Trophoblast cell (in vitro differentiated cells and primary cell): ENCODE data around the gene PHF14. TPM values are rescaled to one million over a fixed set of nuclear protein-coding genes. Genes with fewer than 3 reads are reported as not detected.
A peak's percentile ranks its signal among the peaks of the same experiment; 100 is the strongest.
"Not testable (repeated sequence)": the region's sequence is repeated elsewhere in the genome, so short reads cannot be mapped to it uniquely, and the experiment has no call there.

ENCODE experiments used
- DNase-seq, 2 donors: peaks; one replicate each; pipeline ENCODE4 v3.0.0-alpha.2; 2016
- H2AFZ ChIP-seq: 2 replicates; pipeline ENCODE4 v1.6.1; 2013; ENCODE audit warnings: low read length, moderate library complexity, mild to moderate bottlenecking; ENCODE audit not compliant: insufficient read depth, poor library complexity
- H2AK5ac ChIP-seq: 2 replicates; pipeline ENCODE4 v1.6.1; 2013; ENCODE audit warnings: mild to moderate bottlenecking, low read length
- H2BK120ac ChIP-seq: 2 replicates; pipeline ENCODE4 v1.6.1; 2013; ENCODE audit warnings: low read length, mild to moderate bottlenecking, moderate library complexity; ENCODE audit not compliant: insufficient read depth, poor library complexity
- H2BK12ac ChIP-seq: 2 replicates; pipeline ENCODE4 v1.6.1; 2013; ENCODE audit warnings: mild to moderate bottlenecking, low read length, moderate library complexity
- H2BK5ac ChIP-seq: 2 replicates; pipeline ENCODE4 v1.6.1; 2013; ENCODE audit warnings: low read length, low read depth, moderate library complexity, mild to moderate bottlenecking; ENCODE audit not compliant: poor library complexity
- H3K14ac ChIP-seq: 2 replicates; pipeline ENCODE4 v1.6.1; 2013; ENCODE audit warnings: mild to moderate bottlenecking, low read length
- H3K18ac ChIP-seq: 2 replicates; pipeline ENCODE4 v1.6.1; 2013; ENCODE audit warnings: mild to moderate bottlenecking, low read length
- H3K23ac ChIP-seq: 2 replicates; pipeline ENCODE4 v1.6.1; 2013; ENCODE audit warnings: low read length
- H3K27ac ChIP-seq: 2 replicates; pipeline ENCODE4 v1.5.1; 2013; ENCODE audit warnings: low read depth, mild to moderate bottlenecking, inconsistent platforms, low read length, moderate library complexity
- H3K27me3 ChIP-seq: 2 replicates; pipeline ENCODE4 v1.6.1; 2013; ENCODE audit warnings: inconsistent platforms, mild to moderate bottlenecking, low read length, moderate library complexity; ENCODE audit not compliant: insufficient read depth
- H3K36me3 ChIP-seq, 2 experiments: 1 replicate in 1 of 2; 2 replicates in 1 of 2; pipeline ENCODE4 v1.6.1; 2013; ENCODE audit warnings: low read length in 2 of 2, mild to moderate bottlenecking in 2 of 2, moderate library complexity in 1 of 2; ENCODE audit not compliant: insufficient read depth in 2 of 2, control insufficient read depth in 1 of 2
- H3K4ac ChIP-seq: 2 replicates; pipeline ENCODE4 v1.6.1; 2013; ENCODE audit warnings: low read depth, mild to moderate bottlenecking, low read length, moderate library complexity
- H3K4me1 ChIP-seq, 2 experiments: 1 replicate in 1 of 2; 2 replicates in 1 of 2; pipeline ENCODE4 v1.6.1; 2013; ENCODE audit warnings: low read length in 2 of 2, mild to moderate bottlenecking in 2 of 2, moderate library complexity in 1 of 2; ENCODE audit not compliant: insufficient read depth in 2 of 2, control insufficient read depth in 1 of 2
- H3K4me2 ChIP-seq: 2 replicates; pipeline ENCODE4 v1.6.1; 2013; ENCODE audit warnings: inconsistent platforms, mild to moderate bottlenecking, low read length, moderate library complexity
- H3K4me3 ChIP-seq: 2 replicates; pipeline ENCODE4 v1.5.1; 2013; ENCODE audit warnings: mild to moderate bottlenecking, low read depth, low read length, inconsistent platforms
- H3K79me1 ChIP-seq: one replicate; pipeline ENCODE4 v1.6.1; 2013; ENCODE audit warnings: low read length
- H3K79me2 ChIP-seq: 2 replicates; pipeline ENCODE4 v1.6.1; 2013; ENCODE audit warnings: low read length, mild to moderate bottlenecking; ENCODE audit not compliant: control insufficient read depth, insufficient read depth, poor library complexity
- H3K9ac ChIP-seq: 2 replicates; pipeline ENCODE4 v1.6.1; 2013; ENCODE audit warnings: mild to moderate bottlenecking, low read length
- H3K9me3 ChIP-seq: 2 replicates; pipeline ENCODE4 v1.6.1; 2013; ENCODE audit warnings: low read depth, mild to moderate bottlenecking, control low read depth, inconsistent platforms, low read length; ENCODE audit not compliant: insufficient read depth
- H4K12ac ChIP-seq: 2 replicates; pipeline ENCODE4 v1.6.1; 2013; ENCODE audit warnings: low read depth, mild to moderate bottlenecking, low read length, moderate library complexity
- H4K8ac ChIP-seq: 2 replicates; pipeline ENCODE4 v1.6.1; 2013; ENCODE audit warnings: low read depth, mild to moderate bottlenecking, low read length, moderate library complexity
- H4K91ac ChIP-seq: one replicate; pipeline ENCODE4 v1.6.1; 2013; ENCODE audit warnings: low read depth, mild to moderate bottlenecking, low read length, moderate library complexity
- WGBS: extraction: QIAGEN DNeasy Blood & Tissue Kit; methylation state at CpG from one replicate; pipeline ENCODE4 v1.1.7; 2013; ENCODE audit warnings: missing lambda C conversion rate; ENCODE audit not compliant: insufficient read length, insufficient coverage; ENCODE audit errors: extremely low coverage; 5-methylcytosine and 5-hydroxymethylcytosine counted together
- polyA plus RNA-seq: library from polyadenylated mRNA; stranded (reverse); fragments of 200-250 nt; gene quantifications from 2 replicates; pipeline ENCODE4 v1.2.3, GENCODE V29; 2013

PHF14 gene, protein sequence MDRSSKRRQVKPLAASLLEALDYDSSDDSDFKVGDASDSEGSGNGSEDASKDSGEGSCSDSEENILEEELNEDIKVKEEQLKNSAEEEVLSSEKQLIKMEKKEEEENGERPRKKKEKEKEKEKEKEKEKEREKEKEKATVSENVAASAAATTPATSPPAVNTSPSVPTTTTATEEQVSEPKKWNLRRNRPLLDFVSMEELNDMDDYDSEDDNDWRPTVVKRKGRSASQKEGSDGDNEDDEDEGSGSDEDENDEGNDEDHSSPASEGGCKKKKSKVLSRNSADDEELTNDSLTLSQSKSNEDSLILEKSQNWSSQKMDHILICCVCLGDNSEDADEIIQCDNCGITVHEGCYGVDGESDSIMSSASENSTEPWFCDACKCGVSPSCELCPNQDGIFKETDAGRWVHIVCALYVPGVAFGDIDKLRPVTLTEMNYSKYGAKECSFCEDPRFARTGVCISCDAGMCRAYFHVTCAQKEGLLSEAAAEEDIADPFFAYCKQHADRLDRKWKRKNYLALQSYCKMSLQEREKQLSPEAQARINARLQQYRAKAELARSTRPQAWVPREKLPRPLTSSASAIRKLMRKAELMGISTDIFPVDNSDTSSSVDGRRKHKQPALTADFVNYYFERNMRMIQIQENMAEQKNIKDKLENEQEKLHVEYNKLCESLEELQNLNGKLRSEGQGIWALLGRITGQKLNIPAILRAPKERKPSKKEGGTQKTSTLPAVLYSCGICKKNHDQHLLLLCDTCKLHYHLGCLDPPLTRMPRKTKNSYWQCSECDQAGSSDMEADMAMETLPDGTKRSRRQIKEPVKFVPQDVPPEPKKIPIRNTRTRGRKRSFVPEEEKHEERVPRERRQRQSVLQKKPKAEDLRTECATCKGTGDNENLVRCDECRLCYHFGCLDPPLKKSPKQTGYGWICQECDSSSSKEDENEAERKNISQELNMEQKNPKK
- 33.5 and 36.2 TPM in 2 replicates for polyA plus RNA-seq

- H3K79me1 ChIP-seq = peaks cover 6% of the 10 kb centered on the region
- no peaks in the 10 kb centered on the region for H3K9me3 ChIP-seq
- H2BK120ac ChIP-seq = peak within 1 kb of the TSS; percentile 36
- peak; percentile 98 to 99 for DNase-seq
- no CpG with 5 or more reads among the region's 39 CpGs for WGBS
- H4K12ac ChIP-seq = peak within 1 kb of the TSS; percentile 80
- H3K27ac ChIP-seq = peak within 1 kb of the TSS; percentile 89
- peak within 1 kb of the TSS; percentile 61 for H4K91ac ChIP-seq
- H3K9ac ChIP-seq = peak within 1 kb of the TSS; percentile 84
- peak within 1 kb of the TSS; percentile 86 for H4K8ac ChIP-seq
- H3K14ac ChIP-seq = peak within 1 kb of the TSS; percentile 89
- H3K4me2 ChIP-seq = peak within 1 kb of the TSS; percentile 100
- H3K23ac ChIP-seq = peak within 1 kb of the TSS; percentile 85
- no peaks in the 10 kb centered on the region for H3K27me3 ChIP-seq
- peak within 1 kb of the TSS; percentile 56 for H2BK5ac ChIP-seq
- H2AK5ac ChIP-seq = peak within 1 kb of the TSS; percentile 22
- no peaks in the 10 kb centered on the region for H3K36me3 ChIP-seq
- no peak within 1 kb of the TSS for H2BK12ac ChIP-seq
- peaks cover 0 to 4% of the 10 kb centered on the region in 2 experiments for H3K4me1 ChIP-seq
- peaks cover 5% of the 10 kb centered on the region for H3K79me2 ChIP-seq
- H2AFZ ChIP-seq = peak within 1 kb of the TSS; percentile 77
- H3K18ac ChIP-seq = peak within 1 kb of the TSS; percentile 91
- H3K4me3 ChIP-seq = peak within 1 kb of the TSS; percentile 79
- H3K4ac ChIP-seq = peak within 1 kb of the TSS; percentile 81
Observed at GRCh38 chr7:10973061-10973941, at the start of gene PHF14. Gene PHF14 (plus strand): TSS chr7:10973872. CDS start chr7:10974324, 452 bp downstream.

DNA sequence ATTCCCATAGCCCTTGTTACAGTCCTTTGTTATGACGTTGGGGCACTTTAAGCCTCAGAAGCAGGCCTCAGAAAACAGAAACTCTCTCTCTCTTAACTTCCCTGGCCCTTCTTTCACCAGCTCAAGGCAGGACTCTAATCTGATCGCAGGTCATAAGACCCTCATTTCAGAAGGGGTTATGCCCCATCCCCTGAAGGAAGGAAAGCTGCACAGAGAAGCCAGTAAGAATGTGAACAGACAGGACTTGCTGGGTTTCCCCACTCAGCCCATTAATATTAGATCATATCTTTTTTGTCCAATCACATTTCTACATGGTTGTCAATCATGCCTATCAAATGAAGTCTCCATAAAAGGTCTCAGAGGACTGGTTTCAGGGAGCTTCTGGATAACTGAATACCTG lies 49.3 kb upstream of the PHF14 start:
- H3K14ac ChIP-seq = no peak overlapping the region
- no peak overlapping the region for H3K9ac ChIP-seq
- no peak overlapping the region for H2BK12ac ChIP-seq
- no peaks in the 10 kb centered on the region for H3K79me1 ChIP-seq
- DNase-seq = peak; percentile 8 to 62
- WGBS = no CpG with 5 or more reads among the region's 2 CpGs
- H4K8ac ChIP-seq = no peak overlapping the region
- no peaks in the 10 kb centered on the region for H3K36me3 ChIP-seq
- no peak overlapping the region for H2AK5ac ChIP-seq
- H3K4ac ChIP-seq = no peak overlapping the region
- no peak overlapping the region for H4K12ac ChIP-seq
- no peaks in the 10 kb centered on the region for H3K79me2 ChIP-seq
- no peaks in the 10 kb centered on the region for H3K4me1 ChIP-seq
- no peak overlapping the region for H2BK120ac ChIP-seq
- no peak overlapping the region for H4K91ac ChIP-seq
- H3K9me3 ChIP-seq = no peaks in the 10 kb centered on the region
- H2AFZ ChIP-seq = no peak overlapping the region
- no peak overlapping the region for H3K4me2 ChIP-seq
- no peak overlapping the region for H3K18ac ChIP-seq
- H2BK5ac ChIP-seq = no peak overlapping the region
- no peak overlapping the region for H3K4me3 ChIP-seq
- H3K27ac ChIP-seq = no peak overlapping the region
- H3K23ac ChIP-seq = no peak overlapping the region
- H3K27me3 ChIP-seq = no peaks in the 10 kb centered on the region

- not testable (repeated sequence) for H4K8ac ChIP-seq, H3K23ac ChIP-seq, H3K4me1 ChIP-seq, H3K9ac ChIP-seq, H2AFZ ChIP-seq, H3K36me3 ChIP-seq, H3K27ac ChIP-seq, H3K14ac ChIP-seq, H2BK5ac ChIP-seq, DNase-seq, H3K79me1 ChIP-seq, H4K12ac ChIP-seq, H3K9me3 ChIP-seq, H3K4me2 ChIP-seq, H2BK120ac ChIP-seq, H3K18ac ChIP-seq, H2AK5ac ChIP-seq, H3K79me2 ChIP-seq, H3K4ac ChIP-seq, H3K4me3 ChIP-seq, H4K91ac ChIP-seq, H3K27me3 ChIP-seq, H2BK12ac ChIP-seq
- no CpG with 5 or more reads among the region's 3 CpGs for WGBS
Observed at GRCh38 chr7:10928203-10928602, 45.5 kb upstream of the PHF14 start.

- H2BK120ac ChIP-seq = no peak overlapping the region
- no peak overlapping the region for H3K27ac ChIP-seq
- H3K79me1 ChIP-seq = no peaks in the 10 kb centered on the region
- no peak overlapping the region for H3K14ac ChIP-seq
- no peak overlapping the region for H2BK12ac ChIP-seq
- no peak overlapping the region for H3K4ac ChIP-seq
- WGBS = no CpG with 5 or more reads among the region's 3 CpGs
- H3K18ac ChIP-seq = no peak overlapping the region
- H3K4me3 ChIP-seq = no peak overlapping the region
- no peak overlapping the region for H2BK5ac ChIP-seq
- no peaks in the 10 kb centered on the region for H3K27me3 ChIP-seq
- H4K8ac ChIP-seq = no peak overlapping the region
- H3K4me1 ChIP-seq = no peaks in the 10 kb centered on the region
- H2AK5ac ChIP-seq = no peak overlapping the region
- no peak overlapping the region for H3K4me2 ChIP-seq
- no peak overlapping the region for H3K23ac ChIP-seq
- DNase-seq = no peak
- H4K12ac ChIP-seq = no peak overlapping the region
- H4K91ac ChIP-seq = no peak overlapping the region
- peaks cover 1 to 8% of the 10 kb centered on the region in 2 experiments for H3K36me3 ChIP-seq
- H3K79me2 ChIP-seq = no peaks in the 10 kb centered on the region
- no peak overlapping the region for H2AFZ ChIP-seq
- no peaks in the 10 kb centered on the region for H3K9me3 ChIP-seq
- no peak overlapping the region for H3K9ac ChIP-seq
Observed at GRCh38 chr7:10930551-10930950, 43.1 kb upstream of the PHF14 start.
